ENCODE data around the gene NR5A1.

- no peak for TF ChIP-seq POU6F1 (CRISPR knock-in tag; IDR thresholded peaks at IDR 0.05; ENCODE audit: borderline replicate concordance, low read depth)
- no peak for TF ChIP-seq CSRNP3 (CRISPR knock-in tag; IDR thresholded peaks at IDR 0.05)
These were observed 23.9 kb upstream of the NR5A1 start for GRCh38 chr9:124531115-124531514.
